Measurements from ENCODE around the gene NTN1.

Gene NTN1

GRCh38 chr17:9242983-9243382 is 221.7 kb downstream of the NTN1 start:
- Histone ChIP-seq H4K20me1 (ENCODE audit: insufficient read depth, low read length) (no peaks in the 10 kb centered on the region), H3K4me3 (ENCODE audit: low read length) (no peak overlapping the region), H3K79me2 (ENCODE audit: low read length) (no peaks in the 10 kb centered on the region), H3K36me3 (replicated peaks; ENCODE audit: low read depth, low read length) (no peaks in the 10 kb centered on the region), H2AFZ (ENCODE audit: low read depth, low read length) (no peak overlapping the region), H3K4me2 (ENCODE audit: low read length) (no peak overlapping the region), H3K27ac (ENCODE audit: low read length) (no peak overlapping the region), H3K4me1 (ENCODE audit: low read length) (peaks cover 18% of the 10 kb centered on the region; the same call in 1 of the 2 replicates), H3K27me3 (ENCODE audit: low read depth, low read length) (no peaks in the 10 kb centered on the region), H3K9ac (ENCODE audit: low read length) (no peak overlapping the region), H3K9me3 (ENCODE audit: insufficient read depth, low read length) (no peaks in the 10 kb centered on the region)
- TF ChIP-seq EZH2phosphoT487 (IDR thresholded peaks at IDR 0.05; ENCODE audit: low read depth): no peak

- Histone ChIP-seq H3K27me3 (ENCODE audit: low read depth, low read length) (no peaks in the 10 kb centered on the region), H3K4me2 (ENCODE audit: low read length) (no peak overlapping the region), H3K4me3 (ENCODE audit: low read length) (no peak overlapping the region), H2AFZ (ENCODE audit: low read depth, low read length) (no peak overlapping the region), H3K9me3 (ENCODE audit: insufficient read depth, low read length) (no peaks in the 10 kb centered on the region), H3K27ac (ENCODE audit: low read length) (no peak overlapping the region), H4K20me1 (ENCODE audit: insufficient read depth, low read length) (no peaks in the 10 kb centered on the region), H3K79me2 (ENCODE audit: low read length) (no peaks in the 10 kb centered on the region), H3K9ac (ENCODE audit: low read length) (no peak overlapping the region), H3K4me1 (ENCODE audit: low read length) (peaks cover 18% of the 10 kb centered on the region; the same call in 1 of the 2 replicates), H3K36me3 (replicated peaks; ENCODE audit: low read depth, low read length) (no peaks in the 10 kb centered on the region)
- TF ChIP-seq EZH2phosphoT487 (IDR thresholded peaks at IDR 0.05; ENCODE audit: low read depth) (no peak), CTCF (IDR thresholded peaks at IDR 0.05; ENCODE audit: low read depth, low read length) (no peak)
These were observed 223.0 kb downstream of the NTN1 start for GRCh38 chr17:9244066-9245052.

GRCh38 chr17:9247401-9247938 is 226.2 kb downstream of the NTN1 start:
- Histone ChIP-seq H3K4me2 (ENCODE audit: low read length) (no peak overlapping the region), H3K4me1 (ENCODE audit: low read length) (peaks cover 10% of the 10 kb centered on the region; the same call in 1 of the 2 replicates), H3K27me3 (ENCODE audit: low read depth, low read length) (no peaks in the 10 kb centered on the region), H3K27ac (ENCODE audit: low read length) (no peak overlapping the region), H2AFZ (ENCODE audit: low read depth, low read length) (no peak overlapping the region), H3K9ac (ENCODE audit: low read length) (no peak overlapping the region), H3K9me3 (ENCODE audit: insufficient read depth, low read length) (no peaks in the 10 kb centered on the region), H3K79me2 (ENCODE audit: low read length) (no peaks in the 10 kb centered on the region), H4K20me1 (ENCODE audit: insufficient read depth, low read length) (no peaks in the 10 kb centered on the region), H3K4me3 (ENCODE audit: low read length) (no peak overlapping the region), H3K36me3 (replicated peaks; ENCODE audit: low read depth, low read length) (no peaks in the 10 kb centered on the region)
- TF ChIP-seq CTCF (IDR thresholded peaks at IDR 0.05; ENCODE audit: low read depth, low read length): no peak
- TF ChIP-seq EZH2phosphoT487 (IDR thresholded peaks at IDR 0.05; ENCODE audit: low read depth): no peak

GRCh38 chr17:9249245-9249953 is 228.1 kb downstream of the NTN1 start:
- Histone ChIP-seq H4K20me1 (ENCODE audit: insufficient read depth, low read length) (no peaks in the 10 kb centered on the region), H3K27ac (ENCODE audit: low read length) (no peak overlapping the region), H3K36me3 (replicated peaks; ENCODE audit: low read depth, low read length) (no peaks in the 10 kb centered on the region), H3K4me3 (ENCODE audit: low read length) (no peak overlapping the region), H3K9me3 (ENCODE audit: insufficient read depth, low read length) (no peaks in the 10 kb centered on the region), H3K9ac (ENCODE audit: low read length) (no peak overlapping the region), H3K27me3 (ENCODE audit: low read depth, low read length) (no peaks in the 10 kb centered on the region), H3K4me2 (ENCODE audit: low read length) (no peak overlapping the region), H2AFZ (ENCODE audit: low read depth, low read length) (no peak overlapping the region), H3K4me1 (ENCODE audit: low read length) (peaks cover 10% of the 10 kb centered on the region; the same call in 1 of the 2 replicates), H3K79me2 (ENCODE audit: low read length) (no peaks in the 10 kb centered on the region)
- TF ChIP-seq EZH2phosphoT487 (IDR thresholded peaks at IDR 0.05; ENCODE audit: low read depth) (no peak), CTCF (IDR thresholded peaks at IDR 0.05; ENCODE audit: low read depth, low read length) (no peak)

Measured in OCI-LY3 (cell line).